ENCODE data around the gene MCAT.
"Not testable (repeated sequence)": the region's sequence is repeated elsewhere in the genome, so short reads cannot be mapped to it uniquely, and the experiment has no call there.

The MCAT gene

DNA sequence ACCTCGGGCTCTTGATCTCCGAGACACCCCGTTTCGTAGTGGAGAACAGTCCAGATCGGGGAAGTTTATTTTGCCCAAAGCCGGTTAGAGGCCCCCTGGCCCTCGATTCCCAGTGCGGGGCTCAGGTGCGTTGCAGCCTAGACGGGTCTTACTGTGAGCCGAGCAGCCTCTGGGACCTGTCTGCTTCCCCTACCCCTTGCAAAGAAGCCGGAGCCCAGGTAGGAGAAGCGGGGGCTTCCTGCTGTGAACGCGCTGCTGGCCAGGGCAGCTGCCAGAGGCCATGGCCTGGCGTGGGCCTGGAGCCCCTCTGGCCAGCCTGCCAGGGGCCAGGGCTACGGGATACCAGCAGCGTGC lies 8.8 kb upstream of the MCAT start:
- TF ChIP-seq L3MBTL2 (conservative IDR thresholded peaks at IDR 0.05) = 0 out of 2 replicates have a peak, but pooled peaks have one; percentile 25
- no peak for TF ChIP-seq CTBP1 (IDR thresholded peaks at IDR 0.05; ENCODE audit: borderline replicate concordance)
- no peak for DNase-seq (ENCODE audit: extremely low spot score)
- POLR2A ChIA-PET = no interaction called here
- CTCF ChIA-PET = no interaction called here

DNA sequence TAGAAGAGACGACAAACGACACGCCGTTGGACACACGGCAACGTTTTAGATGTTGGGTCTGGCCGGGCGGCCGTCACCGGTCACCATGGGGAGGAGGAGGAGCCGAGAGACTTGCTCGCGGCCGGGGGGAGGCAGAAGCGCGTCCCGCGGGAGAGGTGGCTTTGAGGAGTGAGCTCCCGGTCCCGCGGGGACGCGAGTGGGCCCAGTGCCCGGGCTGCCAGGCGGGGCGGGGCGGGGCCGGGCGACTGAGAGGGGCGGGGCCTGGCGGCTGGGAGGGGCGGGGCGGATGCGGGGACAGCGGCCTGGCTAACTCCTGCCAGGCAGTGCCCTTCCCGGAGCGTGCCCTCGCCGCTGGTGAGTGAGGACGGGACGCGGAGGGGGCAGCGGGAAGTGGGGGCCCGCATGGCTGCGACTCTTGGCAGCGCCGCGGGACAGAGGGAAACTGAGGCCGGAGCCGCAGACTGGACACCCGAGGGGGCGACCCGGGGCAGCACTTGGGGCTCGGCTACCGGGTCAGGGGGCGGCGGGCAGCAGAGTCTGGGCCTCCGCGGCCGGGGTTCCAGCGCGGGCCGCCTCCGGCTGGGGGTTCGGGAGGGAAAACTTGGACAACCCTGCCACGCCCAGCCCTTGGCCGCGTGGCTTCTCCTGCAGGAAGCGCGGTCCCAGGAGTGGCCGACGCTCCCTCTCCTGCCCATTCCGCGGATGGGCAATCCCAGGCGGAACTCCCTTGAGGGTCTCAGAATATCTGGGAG lies 8.2 kb upstream of the MCAT start, which contains the start of gene TSPO:
TSS of gene TSPO (plus strand) at position 309 of the 752 bp plus-strand sequence. CDS start 7,680 bp downstream, outside the sequence.
- DNase-seq (ENCODE audit: extremely low spot score) = peak; percentile 80
- ChIA-PET CTCF (no interaction called here), POLR2A (interaction anchor here (0.8 kb wide), 1 partner anchor 61 kb away, joined by 3 read pairs; no protein-coding TSS in a partner anchor)
- TF ChIP-seq FOXM1 (IDR thresholded peaks at IDR 0.05; ENCODE audit: borderline replicate concordance) = no peak
- TF ChIP-seq L3MBTL2 (conservative IDR thresholded peaks at IDR 0.05) = peak; percentile 93
- no peak for TF ChIP-seq FOXA1 (IDR thresholded peaks at IDR 0.05)

DNA sequence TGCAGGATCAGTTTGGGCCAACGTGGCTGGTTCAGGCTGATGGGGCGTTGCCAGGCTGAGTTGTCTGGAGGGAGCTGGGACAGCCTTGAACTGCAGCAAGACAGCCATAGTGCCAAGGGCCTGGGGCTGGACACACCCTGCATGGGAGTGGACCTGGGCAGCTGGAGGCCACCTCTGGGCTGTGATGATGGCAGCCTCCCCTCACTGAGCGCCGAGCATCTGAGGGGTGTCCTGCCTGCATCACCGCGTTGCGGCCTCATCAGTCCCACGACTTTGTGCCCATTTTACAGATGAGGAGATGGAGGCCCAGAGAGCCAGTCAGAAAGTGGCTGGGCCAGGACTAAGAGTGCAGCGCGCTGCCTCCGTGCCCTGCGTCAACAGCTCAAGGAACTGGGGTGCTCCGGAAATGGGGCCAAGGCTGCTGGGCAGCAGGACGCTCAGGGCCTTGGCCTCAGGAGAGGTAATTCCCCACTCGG lies 7.6 kb upstream of the MCAT start:
- ChIA-PET POLR2A (interaction anchor here (0.8 kb wide), 1 partner anchor 62 kb away, joined by 3 read pairs; no protein-coding TSS in a partner anchor), CTCF (no interaction called here)
- TF ChIP-seq ZNF384 (IDR thresholded peaks at IDR 0.05) (no peak), SUZ12 (IDR thresholded peaks at IDR 0.05) (no peak), NFRKB (IDR thresholded peaks at IDR 0.05) (no peak), FOXK2 (IDR thresholded peaks at IDR 0.05) (no peak), L3MBTL2 (conservative IDR thresholded peaks at IDR 0.05) (no peak), BHLHE40 (IDR thresholded peaks at IDR 0.05; ENCODE audit: borderline replicate concordance) (no peak), ARNT (IDR thresholded peaks at IDR 0.05) (no peak), SP1 (IDR thresholded peaks at IDR 0.05) (no peak), LEF1 (IDR thresholded peaks at IDR 0.05; ENCODE audit: borderline replicate concordance) (no peak), TARDBP (IDR thresholded peaks at IDR 0.05) (no peak)
- TF ChIP-seq, protein P1, sequence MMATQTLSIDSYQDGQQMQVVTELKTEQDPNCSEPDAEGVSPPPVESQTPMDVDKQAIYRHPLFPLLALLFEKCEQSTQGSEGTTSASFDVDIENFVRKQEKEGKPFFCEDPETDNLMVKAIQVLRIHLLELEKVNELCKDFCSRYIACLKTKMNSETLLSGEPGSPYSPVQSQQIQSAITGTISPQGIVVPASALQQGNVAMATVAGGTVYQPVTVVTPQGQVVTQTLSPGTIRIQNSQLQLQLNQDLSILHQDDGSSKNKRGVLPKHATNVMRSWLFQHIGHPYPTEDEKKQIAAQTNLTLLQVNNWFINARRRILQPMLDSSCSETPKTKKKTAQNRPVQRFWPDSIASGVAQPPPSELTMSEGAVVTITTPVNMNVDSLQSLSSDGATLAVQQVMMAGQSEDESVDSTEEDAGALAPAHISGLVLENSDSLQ (IDR thresholded peaks at IDR 0.05) = no peak

DNA sequence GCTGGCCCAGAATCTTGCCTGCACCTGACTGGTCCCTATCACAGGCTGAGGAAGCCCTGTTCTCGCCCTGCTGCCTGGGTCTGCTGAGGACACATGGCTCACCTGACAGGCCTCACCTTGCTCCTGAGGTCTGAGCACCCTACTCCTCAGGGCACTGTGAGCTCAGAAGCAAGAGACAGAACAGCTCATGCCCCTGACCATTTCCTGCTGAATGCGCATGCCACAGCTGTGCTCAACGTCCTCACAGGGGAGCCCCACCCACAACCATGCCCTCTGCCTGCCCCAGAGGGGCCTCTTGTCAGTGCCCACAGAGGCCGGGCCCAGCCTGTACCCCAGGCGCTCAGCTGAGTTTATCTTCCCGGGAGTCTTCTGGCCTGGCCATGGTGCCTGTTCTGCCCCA lies 5.4 kb upstream of the MCAT start:
- TF ChIP-seq FOXM1 (IDR thresholded peaks at IDR 0.05; ENCODE audit: borderline replicate concordance) (no peak), ELF4 (IDR thresholded peaks at IDR 0.05) (no peak), HDGF (IDR thresholded peaks at IDR 0.05; ENCODE audit: borderline replicate concordance) (no peak), SUZ12 (IDR thresholded peaks at IDR 0.05) (no peak), SP1 (IDR thresholded peaks at IDR 0.05) (no peak), ARNT (IDR thresholded peaks at IDR 0.05) (no peak), FOXA1 (IDR thresholded peaks at IDR 0.05) (no peak), FOXK2 (IDR thresholded peaks at IDR 0.05) (no peak), NFRKB (IDR thresholded peaks at IDR 0.05) (no peak), BHLHE40 (IDR thresholded peaks at IDR 0.05; ENCODE audit: borderline replicate concordance) (no peak), CTBP1 (IDR thresholded peaks at IDR 0.05; ENCODE audit: borderline replicate concordance) (no peak), TARDBP (IDR thresholded peaks at IDR 0.05) (no peak), L3MBTL2 (conservative IDR thresholded peaks at IDR 0.05) (no peak), ZNF384 (IDR thresholded peaks at IDR 0.05) (no peak), LEF1 (IDR thresholded peaks at IDR 0.05; ENCODE audit: borderline replicate concordance) (no peak)
- TF ChIP-seq, protein P1 (IDR thresholded peaks at IDR 0.05) = no peak
- DNase-seq (ENCODE audit: extremely low spot score) = no peak
- CTCF ChIA-PET = no interaction called here
- POLR2A ChIA-PET = interaction anchor here (0.6 to 1.2 kb wide), 2 partner anchors 39 to 775 kb away, joined by 3 to 4 read pairs; partner anchors contain the start of gene PNPLA3

More for the DNA sequence above, 7.6 kb upstream of the MCAT start:
- no peak for DNase-seq (ENCODE audit: extremely low spot score)

DNA sequence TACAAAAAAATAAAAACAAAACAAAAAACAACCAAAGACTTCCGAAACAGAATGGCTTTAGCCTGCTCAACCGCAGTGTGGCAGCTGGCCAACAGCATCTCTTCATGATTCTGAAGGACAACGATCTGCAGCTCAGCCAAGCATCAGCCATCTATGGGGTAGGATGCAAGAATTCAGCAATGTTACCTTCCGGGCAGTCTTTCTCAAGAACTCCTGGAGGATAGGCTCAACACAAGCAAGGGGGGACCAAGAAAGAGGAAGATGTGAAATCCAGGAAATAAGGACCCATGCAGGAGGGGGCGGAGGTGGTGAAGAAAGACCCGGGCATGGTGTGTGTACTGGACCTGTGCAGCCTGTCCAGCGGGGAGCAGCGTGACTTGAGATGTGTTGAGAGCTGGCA lies 4.6 kb upstream of the MCAT start:
- TF ChIP-seq NFRKB (IDR thresholded peaks at IDR 0.05) (no peak), FOXK2 (IDR thresholded peaks at IDR 0.05) (no peak), CTBP1 (IDR thresholded peaks at IDR 0.05; ENCODE audit: borderline replicate concordance) (no peak), SP1 (IDR thresholded peaks at IDR 0.05) (no peak), FOXM1 (IDR thresholded peaks at IDR 0.05; ENCODE audit: borderline replicate concordance) (no peak), HDGF (IDR thresholded peaks at IDR 0.05; ENCODE audit: borderline replicate concordance) (no peak), ELF4 (IDR thresholded peaks at IDR 0.05) (no peak), BHLHE40 (IDR thresholded peaks at IDR 0.05; ENCODE audit: borderline replicate concordance) (no peak), TARDBP (IDR thresholded peaks at IDR 0.05) (no peak), FOXA1 (IDR thresholded peaks at IDR 0.05) (no peak), ARNT (IDR thresholded peaks at IDR 0.05) (no peak)
- TF ChIP-seq, protein P1 (IDR thresholded peaks at IDR 0.05) = no peak
- CTCF ChIA-PET = no interaction called here
- DNase-seq (ENCODE audit: extremely low spot score) = no peak
- POLR2A ChIA-PET = no interaction called here

DNA sequence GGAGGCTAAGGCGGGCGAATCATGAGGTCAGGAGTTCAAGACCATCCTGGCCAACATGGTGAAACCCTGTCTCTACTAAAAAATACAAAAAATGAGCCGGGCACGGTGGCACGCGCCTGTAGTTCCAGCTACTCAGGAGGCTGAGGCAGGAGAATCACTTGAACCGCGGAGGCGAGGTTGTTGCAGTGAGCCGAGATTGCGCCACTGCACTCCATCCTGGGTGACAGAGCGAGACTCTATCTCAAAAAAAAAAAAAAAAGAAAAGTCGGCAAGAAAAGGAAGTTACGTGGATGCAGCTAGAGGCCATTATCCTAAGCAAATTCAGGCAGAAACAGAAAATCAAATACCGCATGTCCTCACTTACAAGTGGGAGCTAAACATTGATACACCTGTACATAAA lies 3.1 kb upstream of the MCAT start:
- DNase-seq (ENCODE audit: extremely low spot score); CTCF ChIA-PET; POLR2A ChIA-PET: not testable (repeated sequence)

DNA sequence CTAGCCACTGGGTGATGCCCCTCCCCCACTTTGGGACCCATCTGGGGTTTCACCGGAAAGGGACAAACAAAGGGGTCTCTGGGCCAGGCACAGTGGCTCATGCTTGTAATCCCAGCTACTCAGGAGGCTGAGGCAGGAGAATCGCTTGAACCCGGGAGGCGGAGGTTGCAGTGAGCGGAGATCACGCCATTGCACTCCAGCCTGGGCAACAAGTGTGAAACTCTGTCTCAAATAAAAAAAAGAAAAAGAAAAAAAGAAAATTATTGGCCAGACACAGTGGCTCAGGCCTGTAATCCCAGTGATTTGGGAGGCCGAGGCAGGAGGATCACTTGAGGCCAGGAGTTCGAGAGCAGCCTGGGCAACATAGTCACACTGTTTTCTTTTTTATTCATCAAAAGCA lies 2.2 kb upstream of the MCAT start:
- DNase-seq (ENCODE audit: extremely low spot score); CTCF ChIA-PET: not testable (repeated sequence)
- POLR2A ChIA-PET = interaction anchor here (2.9 kb wide), 1 partner anchor 42 kb away, joined by 8 read pairs; the partner anchor contains the start of gene TTLL12

Data from HEK293T (cell line).